Fibroblast of lung (primary cell): ENCODE measurements around the gene MEGF9. TPM values are rescaled to one million over a fixed set of nuclear protein-coding genes. Genes with fewer than 3 reads are reported as not detected.

ENCODE experiments used
- DNase-seq, 2 donors: peaks; one replicate each; pipeline versions ENCODE4 v3.0.0 to v3.0.0-alpha.2; 2010; ENCODE audit warnings: low read depth in 2 of 2
- H2AFZ ChIP-seq: 2 replicates; pipeline ENCODE4 v1.5.1; 2012; ENCODE audit warnings: low read length, control low read depth, inconsistent platforms
- H3K27ac ChIP-seq: 2 replicates; pipeline ENCODE4 v1.5.1; 2011; ENCODE audit warnings: low read length, control low read depth; ENCODE audit not compliant: insufficient read depth
- H3K27me3 ChIP-seq: 2 replicates; pipeline ENCODE4 v1.5.1; 2011; ENCODE audit warnings: mild to moderate bottlenecking, low read length; ENCODE audit not compliant: control insufficient read depth, insufficient read depth
- H3K36me3 ChIP-seq: 2 replicates; pipeline ENCODE4 v1.5.1; 2011; ENCODE audit warnings: low read length; ENCODE audit not compliant: control insufficient read depth, insufficient read depth
- H3K4me1 ChIP-seq: 2 replicates; pipeline ENCODE4 v1.5.1; 2011; ENCODE audit warnings: low read length; ENCODE audit not compliant: control insufficient read depth, insufficient read depth; ENCODE audit errors: extremely low read depth
- H3K4me2 ChIP-seq: 2 replicates; pipeline ENCODE4 v1.5.1; 2011; ENCODE audit warnings: low read length, control low read depth; ENCODE audit not compliant: insufficient read depth; ENCODE audit errors: extremely low read depth
- H3K4me3 ChIP-seq, 4 experiments: fragments of 200-600 bp in 1 of 4; sonication (generic) in 1 of 4; replicated peaks in 1 of 4; 2 replicates each; pipeline ENCODE4 v1.5.1; 2011 to 2016; ENCODE audit warnings: low read length in 4 of 4, low read depth in 3 of 4, mild to moderate bottlenecking in 3 of 4, control low read depth in 2 of 4, inconsistent platforms in 1 of 4, mixed read lengths in 1 of 4; ENCODE audit not compliant: insufficient read depth in 1 of 4; ENCODE audit errors: control extremely low read depth in 1 of 4
- H3K79me2 ChIP-seq: 2 replicates; pipeline ENCODE4 v1.5.1; 2012; ENCODE audit warnings: mild to moderate bottlenecking, low read length, inconsistent platforms; ENCODE audit not compliant: control insufficient read depth, insufficient read depth
- H3K9ac ChIP-seq: 2 replicates; pipeline ENCODE4 v1.5.1; 2011; ENCODE audit warnings: mild to moderate bottlenecking, low read length, control low read depth; ENCODE audit not compliant: insufficient read depth
- H3K9me3 ChIP-seq: 2 replicates; pipeline ENCODE4 v1.5.1; 2012; ENCODE audit warnings: low read depth, low read length; ENCODE audit not compliant: control insufficient read depth, insufficient read depth
- H4K20me1 ChIP-seq: 2 replicates; pipeline ENCODE4 v1.5.1; 2011; ENCODE audit warnings: low read length; ENCODE audit not compliant: control insufficient read depth, insufficient read depth; ENCODE audit errors: extremely low read depth
- EZH2 ChIP-seq: IDR thresholded peaks from 2 replicates; pipeline ENCODE4 v1.5.1; 2012; ENCODE audit warnings: low read length, control low read depth, mild to moderate bottlenecking; ENCODE audit errors: missing control alignments
- polyA plus RNA-seq, 2 donors: library from polyadenylated mRNA; depleted of rRNA in 1 of 2; stranded (reverse) in 1 of 2; unstranded in 1 of 2; fragments of >200 nt; gene quantifications; 2 replicates each; pipeline ENCODE4 v1.2.1, GENCODE V29; 2011 to 2012; ENCODE audit warnings: missing spikeins in 1 of 2
- total RNA-seq: library from RNA; depleted of rRNA; stranded (reverse); fragments of >200 nt; gene quantifications from 2 replicates; pipeline ENCODE4 v1.2.1, GENCODE V29; 2014
- TF ChIP-seq, protein P1 (sequence below), 2 donors: IDR thresholded peaks in 1 of 2; conservative IDR thresholded peaks in 1 of 2; 1 replicate in 1 of 2; 2 replicates in 1 of 2; pipeline ENCODE4 v1.5.1; 2011 to 2012; ENCODE audit warnings: low read length in 2 of 2, control low read depth in 1 of 2, inconsistent platforms in 1 of 2, low read depth in 1 of 2, mild to moderate bottlenecking in 1 of 2

The MEGF9 gene
- total and polyA plus RNA-seq, 2 donors (not counting 1 experiment from before 2014, with no cell fraction given): 15.8 to 24.9 TPM

DNA sequence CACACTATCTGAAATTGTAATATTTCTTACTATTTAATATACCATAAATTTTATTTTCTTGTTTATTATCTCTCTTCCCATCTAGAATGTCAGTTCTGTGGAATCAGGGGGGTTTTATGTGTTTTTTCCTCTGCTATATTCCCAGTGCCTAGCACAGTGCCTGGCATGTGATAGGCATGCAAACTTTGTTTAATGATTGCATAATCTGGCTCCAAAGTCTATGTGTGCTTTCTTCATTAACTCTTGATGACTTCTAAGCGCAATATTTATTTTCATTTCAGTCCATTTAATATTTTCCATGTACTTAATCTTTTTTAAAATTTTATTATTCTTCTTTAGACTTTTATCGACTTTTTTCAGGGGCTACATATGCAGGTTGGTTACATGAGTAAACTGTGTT, 73.9 kb downstream of the MEGF9 start:
- H3K4me1 ChIP-seq: no peaks in the 10 kb centered on the region
- no peaks in the 10 kb centered on the region for H3K9me3 ChIP-seq
- no peak overlapping the region for H3K27ac ChIP-seq
- no peak overlapping the region for H2AFZ ChIP-seq
- H4K20me1 ChIP-seq: no peaks in the 10 kb centered on the region
- no peak overlapping the region for H3K4me3 ChIP-seq
- H3K27me3 ChIP-seq: no peaks in the 10 kb centered on the region
- no peaks in the 10 kb centered on the region for H3K36me3 ChIP-seq
- H3K9ac ChIP-seq: no peak overlapping the region
- H3K4me2 ChIP-seq: no peak overlapping the region
- H3K79me2 ChIP-seq: no peaks in the 10 kb centered on the region
- no peak for DNase-seq
- no peak for TF ChIP-seq EZH2
- TF ChIP-seq, protein P1, sequence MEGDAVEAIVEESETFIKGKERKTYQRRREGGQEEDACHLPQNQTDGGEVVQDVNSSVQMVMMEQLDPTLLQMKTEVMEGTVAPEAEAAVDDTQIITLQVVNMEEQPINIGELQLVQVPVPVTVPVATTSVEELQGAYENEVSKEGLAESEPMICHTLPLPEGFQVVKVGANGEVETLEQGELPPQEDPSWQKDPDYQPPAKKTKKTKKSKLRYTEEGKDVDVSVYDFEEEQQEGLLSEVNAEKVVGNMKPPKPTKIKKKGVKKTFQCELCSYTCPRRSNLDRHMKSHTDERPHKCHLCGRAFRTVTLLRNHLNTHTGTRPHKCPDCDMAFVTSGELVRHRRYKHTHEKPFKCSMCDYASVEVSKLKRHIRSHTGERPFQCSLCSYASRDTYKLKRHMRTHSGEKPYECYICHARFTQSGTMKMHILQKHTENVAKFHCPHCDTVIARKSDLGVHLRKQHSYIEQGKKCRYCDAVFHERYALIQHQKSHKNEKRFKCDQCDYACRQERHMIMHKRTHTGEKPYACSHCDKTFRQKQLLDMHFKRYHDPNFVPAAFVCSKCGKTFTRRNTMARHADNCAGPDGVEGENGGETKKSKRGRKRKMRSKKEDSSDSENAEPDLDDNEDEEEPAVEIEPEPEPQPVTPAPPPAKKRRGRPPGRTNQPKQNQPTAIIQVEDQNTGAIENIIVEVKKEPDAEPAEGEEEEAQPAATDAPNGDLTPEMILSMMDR (conservative IDR thresholded peaks at IDR 0.05 in 1 of 2, IDR thresholded peaks at IDR 0.05 in 1 of 2; ENCODE audit: low read depth in 1 of 2, low read length in 2 of 2): no peak

DNA sequence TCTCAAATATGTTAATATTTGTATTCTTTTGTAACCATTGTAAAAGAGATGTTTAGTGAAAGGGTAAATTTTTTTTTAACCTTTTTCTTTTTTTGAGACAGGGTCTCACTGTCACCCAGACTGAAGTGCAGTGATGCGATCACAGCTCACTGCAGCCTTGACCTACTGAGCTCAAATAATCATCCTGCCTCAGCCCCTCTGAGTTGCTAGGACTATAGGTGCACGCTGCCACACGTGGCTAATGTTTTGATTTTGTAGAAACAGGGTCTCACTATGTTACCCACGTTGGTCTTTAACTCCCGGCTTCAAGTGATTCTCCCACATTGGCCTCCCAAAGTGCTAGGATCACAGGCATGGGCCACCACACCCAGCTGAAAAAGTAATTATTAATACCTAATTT, 76.4 kb downstream of the MEGF9 start:
- H2AFZ ChIP-seq: no peak overlapping the region
- H3K36me3 ChIP-seq: no peaks in the 10 kb centered on the region
- H3K4me1 ChIP-seq: no peaks in the 10 kb centered on the region
- H4K20me1 ChIP-seq: no peaks in the 10 kb centered on the region
- no peak overlapping the region for H3K4me2 ChIP-seq
- no peak overlapping the region for H3K27ac ChIP-seq
- no peaks in the 10 kb centered on the region for H3K79me2 ChIP-seq
- no peak overlapping the region for H3K4me3 ChIP-seq
- no peak overlapping the region for H3K9ac ChIP-seq
- TF ChIP-seq, protein P1 (conservative IDR thresholded peaks at IDR 0.05 in 1 of 2, IDR thresholded peaks at IDR 0.05 in 1 of 2; ENCODE audit: low read depth in 1 of 2, low read length in 2 of 2): no peak
- TF ChIP-seq EZH2: no peak
- no peak for DNase-seq
- no peaks in the 10 kb centered on the region for H3K27me3 ChIP-seq
- no peaks in the 10 kb centered on the region for H3K9me3 ChIP-seq

DNA sequence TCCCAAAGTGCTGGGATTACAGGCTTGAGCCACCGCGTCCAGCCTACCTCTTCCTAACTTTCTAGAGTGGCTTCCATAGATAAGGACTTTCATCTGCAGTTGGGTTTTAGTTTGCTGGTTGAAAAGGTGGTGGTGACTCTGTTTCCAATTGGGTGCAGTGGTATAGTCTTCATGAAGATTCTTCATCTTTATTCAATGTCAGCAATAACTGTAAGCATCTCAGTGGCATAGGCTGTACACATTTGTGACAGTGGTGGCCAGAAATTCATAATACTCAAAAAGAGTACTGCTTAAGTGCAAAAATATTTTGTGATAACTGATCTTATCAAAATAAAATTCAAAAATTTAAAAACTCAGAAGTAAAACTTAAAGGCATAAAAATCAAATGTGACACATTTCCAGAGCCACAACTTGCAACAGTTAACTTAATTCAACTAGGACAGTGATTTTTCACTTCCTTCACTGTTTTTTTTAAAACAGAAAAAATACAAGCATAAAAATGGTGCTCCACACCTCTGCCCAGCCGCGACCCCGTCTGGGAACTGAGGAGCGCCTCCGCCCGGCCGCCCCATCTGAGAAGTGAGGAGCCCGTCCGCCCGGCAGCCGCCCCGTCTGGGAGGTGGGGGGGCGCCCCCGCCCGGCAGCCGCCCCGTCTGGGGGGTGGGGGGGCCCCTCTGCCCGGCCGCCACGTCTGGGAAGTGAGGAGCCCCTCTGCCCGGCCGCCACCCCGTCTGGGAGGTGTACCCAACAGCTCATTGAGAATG, 77.9 kb downstream of the MEGF9 start:
- no peaks in the 10 kb centered on the region for H3K4me1 ChIP-seq
- H3K9ac ChIP-seq: no peak overlapping the region
- H3K4me3 ChIP-seq: no peak overlapping the region
- no peaks in the 10 kb centered on the region for H4K20me1 ChIP-seq
- no peaks in the 10 kb centered on the region for H3K27me3 ChIP-seq
- H3K27ac ChIP-seq: no peak overlapping the region
- DNase-seq: no peak
- no peaks in the 10 kb centered on the region for H3K9me3 ChIP-seq
- TF ChIP-seq, protein P1 (conservative IDR thresholded peaks at IDR 0.05 in 1 of 2, IDR thresholded peaks at IDR 0.05 in 1 of 2; ENCODE audit: low read depth in 1 of 2, low read length in 2 of 2): no peak
- H2AFZ ChIP-seq: no peak overlapping the region
- H3K79me2 ChIP-seq: no peaks in the 10 kb centered on the region
- no peaks in the 10 kb centered on the region for H3K36me3 ChIP-seq
- no peak overlapping the region for H3K4me2 ChIP-seq
